HG02759 (cell line): Measurements from ENCODE around the gene CDK11B.

Experiments
- ATAC-seq: cut with Tn5 transposase; IDR thresholded peaks from one replicate; pipeline ENCODE4 v1.9.1; 2021; ENCODE audit warnings: mild to moderate bottlenecking, moderate library complexity; ENCODE audit not compliant: unreplicated experiment

CDK11B gene

GRCh38 chr1:1628754-1629429 lies 29.9 kb downstream of the CDK11B start:
- ATAC-seq, result no peak

GRCh38 chr1:1627829-1628753 lies 30.7 kb downstream of the CDK11B start:
- no peak for ATAC-seq

- ATAC-seq, result no peak
Measured at GRCh38 chr1:1627261-1627828, 31.5 kb downstream of the CDK11B start.

- no peak for ATAC-seq
Measured at GRCh38 chr1:1626207-1627141, 32.3 kb downstream of the CDK11B start.

- no peak for ATAC-seq
Measured at GRCh38 chr1:1625824-1626206, 33.0 kb downstream of the CDK11B start.

DNA sequence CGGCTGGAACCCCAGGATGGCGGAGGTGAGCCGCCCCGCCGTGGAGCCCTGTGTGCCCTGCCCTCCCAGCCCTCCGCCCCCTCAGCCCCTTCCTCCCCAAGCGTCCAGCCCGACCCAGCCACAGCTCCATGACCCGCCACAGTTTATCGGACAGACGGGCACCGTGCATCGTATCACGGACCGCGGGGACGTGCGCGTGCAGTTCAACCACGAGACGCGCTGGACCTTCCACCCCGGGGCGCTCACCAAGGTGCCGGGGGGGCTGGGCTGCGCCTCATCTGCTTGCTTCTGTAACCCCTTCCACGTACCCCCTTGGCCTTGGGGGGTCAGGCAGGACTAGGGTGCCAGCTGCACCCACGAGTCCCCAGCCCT lies 33.4 kb downstream of the CDK11B start:
- ATAC-seq, result no peak

GRCh38 chr1:1624443-1625403 lies 34.1 kb downstream of the CDK11B start:
- no peak for ATAC-seq

DNA sequence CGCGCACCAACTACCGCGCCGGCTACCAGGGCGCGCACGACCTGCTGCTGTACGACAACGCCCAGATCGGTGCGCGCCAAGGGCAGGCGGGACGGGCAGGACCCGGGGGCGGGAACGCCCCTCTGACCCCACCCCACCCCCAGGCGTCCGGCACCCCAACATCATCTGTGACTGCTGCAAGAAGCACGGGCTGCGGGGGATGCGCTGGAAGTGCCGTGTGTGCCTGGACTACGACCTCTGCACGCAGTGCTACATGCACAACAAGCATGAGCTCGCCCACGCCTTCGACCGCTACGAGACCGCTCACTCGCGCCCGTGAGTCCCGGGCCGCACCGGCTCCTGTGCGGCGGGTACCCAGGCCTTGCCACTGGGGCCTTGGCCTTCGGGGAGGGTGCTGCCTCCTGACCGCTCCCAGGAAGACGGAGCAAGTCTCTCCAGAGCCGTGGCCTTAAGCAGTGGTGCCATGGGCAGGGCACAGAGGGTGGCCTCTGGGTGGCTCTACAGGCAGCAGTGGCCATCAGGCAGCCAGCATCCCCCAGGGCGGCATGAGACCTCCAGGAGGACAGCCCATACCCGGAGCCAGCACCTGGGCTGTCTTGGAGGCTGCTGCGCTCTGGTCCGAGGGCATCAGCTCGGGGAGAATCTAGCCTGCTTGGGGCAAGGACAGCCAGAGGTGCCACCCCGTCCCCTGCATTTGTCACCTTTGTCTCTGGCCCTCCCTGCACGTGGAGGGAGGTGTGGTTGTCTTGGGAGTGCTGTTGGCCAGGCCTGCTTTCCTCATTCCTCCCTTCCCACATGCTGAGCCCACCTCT lies 35.0 kb downstream of the CDK11B start:
- ATAC-seq, result no peak

DNA sequence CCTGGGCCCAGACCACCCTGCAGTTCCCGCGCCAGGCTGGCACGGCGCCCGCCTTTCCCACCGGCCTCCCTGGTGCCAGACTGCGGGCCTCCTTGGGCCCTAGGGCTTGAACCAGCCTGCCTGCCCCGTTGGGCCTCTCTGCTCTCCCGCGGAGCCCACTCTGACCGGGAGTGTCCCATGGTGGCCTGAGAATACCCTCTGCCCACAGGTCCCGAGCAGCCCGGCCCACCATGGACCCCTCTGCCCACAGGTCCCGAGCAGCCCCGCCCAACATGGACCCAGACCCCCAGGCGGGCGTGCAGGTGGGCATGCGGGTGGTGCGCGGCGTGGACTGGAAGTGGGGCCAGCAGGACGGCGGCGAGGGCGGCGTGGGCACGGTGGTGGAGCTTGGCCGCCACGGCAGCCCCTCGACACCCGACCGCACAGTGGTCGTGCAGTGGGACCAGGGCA lies 35.6 kb downstream of the CDK11B start:
- no peak for ATAC-seq

GRCh38 chr1:1622788-1623094 lies 36.1 kb downstream of the CDK11B start:
- no peak for ATAC-seq

DNA sequence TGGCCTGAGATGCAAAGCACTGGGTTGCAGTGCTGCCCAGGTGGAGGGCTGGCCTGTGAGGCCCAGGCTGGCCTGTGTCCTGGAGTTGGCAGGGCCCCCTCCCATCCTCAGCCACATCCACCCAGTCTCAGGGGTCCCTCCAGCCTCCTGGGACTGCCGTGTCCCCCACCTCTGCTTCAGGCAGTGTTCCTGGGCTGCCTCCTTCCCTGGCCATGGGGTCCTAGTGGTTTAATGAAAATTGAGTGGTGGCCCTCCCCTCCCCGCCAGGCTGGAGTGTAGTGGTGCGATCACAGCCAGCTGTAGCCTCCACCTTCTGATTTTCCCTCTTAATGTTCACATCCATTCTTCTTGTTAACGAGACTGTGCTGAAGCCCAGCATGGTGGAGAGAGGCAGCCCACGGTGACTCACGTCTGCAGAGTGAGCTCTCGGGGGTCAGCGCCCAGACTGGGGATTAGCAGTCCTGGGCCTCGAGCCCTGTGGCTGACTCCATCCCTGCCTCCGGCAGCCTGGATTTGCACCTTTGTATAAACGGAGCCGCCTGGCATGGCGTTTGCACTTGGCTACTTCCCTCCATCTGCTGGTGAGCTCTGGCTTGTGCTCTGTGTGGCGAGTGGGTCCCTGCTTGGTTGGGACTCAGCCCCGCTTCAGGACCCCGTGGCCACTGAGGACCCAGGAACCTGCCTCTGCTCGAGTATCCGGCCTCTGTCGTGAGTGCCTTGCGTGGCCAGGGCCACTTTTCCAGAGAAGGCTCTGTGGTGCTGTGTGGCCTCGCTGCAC lies 36.6 kb downstream of the CDK11B start:
- ATAC-seq, result no peak

DNA sequence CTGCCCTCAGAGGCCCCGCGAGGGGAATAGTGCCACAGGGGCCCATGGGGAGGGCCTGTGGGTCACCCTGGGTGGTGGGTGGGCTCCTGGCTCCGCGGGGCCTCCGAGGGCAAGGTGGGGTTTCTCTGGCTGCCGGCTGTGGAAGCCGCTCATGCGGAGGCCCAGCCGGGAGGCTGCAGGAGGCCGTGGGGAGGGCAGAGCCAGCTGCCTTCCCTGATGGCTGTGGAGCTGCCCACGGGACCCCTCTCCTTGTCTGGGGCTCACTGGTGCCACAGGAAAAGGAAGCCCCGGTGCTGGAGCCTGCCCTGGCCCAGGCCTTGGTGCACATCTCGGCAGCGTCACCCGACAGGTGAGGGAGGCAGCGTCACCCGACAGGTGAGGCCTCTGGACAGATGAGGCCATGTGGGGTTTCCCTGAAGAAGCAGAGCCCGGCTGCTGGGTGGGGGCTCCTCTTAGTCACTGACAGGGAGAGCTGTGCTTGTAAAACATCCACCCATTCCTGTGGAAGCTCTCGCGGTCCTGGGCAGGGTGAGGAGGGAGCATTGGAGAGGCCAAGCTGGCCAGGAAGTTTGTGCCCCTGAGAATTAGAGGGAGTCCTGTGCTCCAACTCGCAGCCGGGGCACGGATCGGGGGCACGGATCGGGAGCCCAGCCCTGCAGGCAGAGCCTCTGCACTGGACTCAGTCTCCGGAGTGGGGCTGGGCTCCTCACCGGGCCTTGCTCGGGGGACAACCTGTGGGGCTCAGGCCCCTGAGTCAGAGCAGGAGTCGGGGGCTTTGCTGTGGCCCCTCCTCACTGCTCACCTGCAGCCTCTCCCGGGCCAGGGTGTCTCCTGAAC lies 37.4 kb downstream of the CDK11B start:
- ATAC-seq, result no peak

- no peak for ATAC-seq
Measured at GRCh38 chr1:1620433-1621139, 38.2 kb downstream of the CDK11B start.

- no peak for ATAC-seq
Measured at GRCh38 chr1:1619917-1620361, 38.9 kb downstream of the CDK11B start.

DNA sequence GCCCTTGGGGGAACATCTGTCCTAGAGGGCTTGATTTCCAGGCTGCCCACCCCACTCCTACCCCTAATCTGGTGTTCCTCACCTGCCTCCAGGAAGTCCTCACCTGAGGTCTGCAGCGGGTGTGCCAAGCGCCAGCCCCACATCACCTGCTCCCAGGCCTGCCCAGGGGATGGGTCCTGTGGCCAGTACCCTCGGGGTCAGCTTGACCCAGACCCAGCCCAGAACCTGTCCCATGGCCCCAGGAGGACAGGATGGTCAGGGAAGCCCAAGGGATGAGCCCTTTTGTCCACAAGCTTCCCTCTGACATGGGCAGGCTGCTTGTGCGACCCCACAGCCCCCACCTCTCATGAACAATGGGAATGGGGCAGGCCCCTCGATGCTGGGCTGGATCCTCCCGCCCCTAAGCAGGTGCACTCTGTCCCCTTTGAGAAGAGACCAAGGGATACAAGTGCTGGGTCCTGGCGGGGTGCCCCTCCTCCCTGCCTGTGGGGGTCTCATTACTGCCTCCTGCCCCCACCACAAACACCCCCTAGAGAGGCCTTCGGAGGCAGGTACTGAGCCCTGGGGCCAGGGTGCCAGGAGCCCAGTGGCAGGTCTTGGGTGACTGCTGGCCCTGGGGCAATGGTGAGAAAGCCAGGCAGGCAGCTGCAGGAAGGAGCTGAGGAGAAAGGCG lies 40.3 kb downstream of the CDK11B start:
- ATAC-seq, result no peak

DNA sequence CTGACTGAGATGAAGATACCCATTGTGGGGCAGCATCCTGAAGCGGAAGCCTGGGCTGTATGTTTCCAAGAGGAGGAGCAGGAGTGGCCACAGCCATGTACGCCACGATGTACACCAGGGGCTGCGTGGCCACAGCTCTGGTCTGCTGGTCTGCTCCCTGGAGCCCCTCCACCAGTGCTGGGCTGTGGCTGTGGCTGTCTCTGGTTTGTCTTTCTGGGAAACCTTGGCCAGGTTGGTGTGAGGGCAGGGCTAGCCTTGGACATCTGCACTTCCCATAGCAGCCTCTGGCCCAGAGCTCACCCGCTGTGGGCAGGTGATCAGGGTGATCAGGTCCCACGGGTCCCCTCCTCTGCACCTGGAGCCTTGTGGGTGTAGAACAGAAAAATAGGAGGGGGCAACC lies 40.9 kb downstream of the CDK11B start:
- ATAC-seq, result no peak
